Measurements from ENCODE around the gene DEDD2. TPM values are rescaled to one million over a fixed set of nuclear protein-coding genes. Genes with fewer than 3 reads are reported as not detected.

Gene DEDD2
- total RNA-seq, 1 experiment from 2014 or later = 45.6 TPM

GRCh38 chr19:42253245-42254088 is 36.0 kb upstream of the DEDD2 start:
- TF ChIP-seq CTCF (conservative IDR thresholded peaks at IDR 0.05) (no peak), EZH2 (IDR thresholded peaks at IDR 0.05; ENCODE audit: low read depth) (no peak)
- Histone ChIP-seq H3K27ac (0 out of 2 replicates have a peak overlapping the region, but pooled peaks have one; percentile 13), H3K9me3 (ENCODE audit: insufficient read depth, low read depth) (no peaks in the 10 kb centered on the region), H2AFZ (peak overlapping the region; percentile 72), H3K27me3 (ENCODE audit: insufficient read depth, low read depth) (no peaks in the 10 kb centered on the region), H3K36me3 (ENCODE audit: low read depth) (no peaks in the 10 kb centered on the region), H3K4me2 (peak overlapping the region; percentile 95), H3K79me2 (ENCODE audit: low read depth) (peaks cover 35% of the 10 kb centered on the region), H3F3A (ENCODE audit: insufficient read depth, low read depth) (peaks cover 13% of the 10 kb centered on the region), H3K4me3 (peak overlapping the region; percentile 98), H3K4me1 (replicated peaks; ENCODE audit: insufficient read depth) (peaks cover 13% of the 10 kb centered on the region), H4K20me1 (ENCODE audit: insufficient read depth) (peaks cover 14% of the 10 kb centered on the region; the same call in 1 of the 2 replicates), H3K9me2 (ENCODE audit: insufficient read depth) (no peaks in the 10 kb centered on the region)
- intact Hi-C loops (cut with micrococcal nuclease; ENCODE audit: unreplicated experiment) = loop anchor here (1.0 kb wide), 1 partner anchor 9 kb away; no protein-coding TSS in a partner anchor
- ChIA-PET CTCF (no interaction called here), POLR2A (ENCODE audit: unreplicated experiment) (no interaction called here)
- no TSS peak for BruUV-seq (replicated peaks)
- DNase-seq = peak; percentile 38 to 64

GRCh38 chr19:42252365-42253244 is 35.1 kb upstream of the DEDD2 start:
- peak overlapping the region; percentile 83 for H3K4me3 ChIP-seq
- TF ChIP-seq EZH2 (IDR thresholded peaks at IDR 0.05; ENCODE audit: low read depth) (no peak), CTCF (conservative IDR thresholded peaks at IDR 0.05) (no peak)
- H3K79me2 ChIP-seq (ENCODE audit: low read depth) = peaks cover 35% of the 10 kb centered on the region
- H3K9me3 ChIP-seq (ENCODE audit: insufficient read depth, low read depth) = no peaks in the 10 kb centered on the region
- peaks cover 13% of the 10 kb centered on the region for H3F3A ChIP-seq (ENCODE audit: insufficient read depth, low read depth)
- peaks cover 6% of the 10 kb centered on the region for H3K4me1 ChIP-seq (replicated peaks; ENCODE audit: insufficient read depth)
- H3K9me2 ChIP-seq (ENCODE audit: insufficient read depth) = no peaks in the 10 kb centered on the region
- H3K36me3 ChIP-seq (ENCODE audit: low read depth) = no peaks in the 10 kb centered on the region
- no peak overlapping the region for H3K27ac ChIP-seq
- no peaks in the 10 kb centered on the region for H3K27me3 ChIP-seq (ENCODE audit: insufficient read depth, low read depth)
- peaks cover 14% of the 10 kb centered on the region; the same call in 1 of the 2 replicates for H4K20me1 ChIP-seq (ENCODE audit: insufficient read depth)
- TSS peak; percentile 43 for BruUV-seq (replicated peaks)
- POLR2A ChIA-PET (ENCODE audit: unreplicated experiment) = no interaction called here
- intact Hi-C loops (cut with micrococcal nuclease; ENCODE audit: unreplicated experiment) = loop anchor here (1.0 kb wide), 1 partner anchor 8 kb away; no protein-coding TSS in a partner anchor
- peak overlapping the region; percentile 81 for H3K4me2 ChIP-seq
- DNase-seq = no peak
- CTCF ChIA-PET = no interaction called here
- H2AFZ ChIP-seq = peak overlapping the region; percentile 70
